Sigmoid colon (tissue), 4 donors: ENCODE data around the gene NADSYN1.

Experiments
- CTCF ChIP-seq, 4 experiments: fragments of 450-650 bp in 3 of 4; fragments of 200-600 bp in 1 of 4; IDR thresholded peaks; one replicate each; pipeline ENCODE4 v1.5.1; 2016 to 2019; ENCODE audit warnings: antibody characterized with exemption in 4 of 4, mild to moderate bottlenecking in 3 of 4, moderate library complexity in 2 of 4
- EP300 ChIP-seq, 4 donors: sonication (generic); formaldehyde crosslinking; IDR thresholded peaks; one replicate each; pipeline ENCODE4 v1.6.1; 2017; ENCODE audit warnings: antibody characterized with exemption in 4 of 4
- POLR2A ChIP-seq, 2 donors: fragments of 450-650 bp; IDR thresholded peaks; one replicate each; pipeline ENCODE4 v1.6.1; 2016; ENCODE audit warnings: antibody characterized with exemption in 2 of 2, mild to moderate bottlenecking in 2 of 2, moderate library complexity in 2 of 2
- POLR2AphosphoS5 ChIP-seq, 4 donors: sonication (generic); formaldehyde crosslinking; IDR thresholded peaks; one replicate each; pipeline ENCODE4 v1.6.1; 2017; ENCODE audit warnings: antibody characterized with exemption in 4 of 4

- TF ChIP-seq CTCF (IDR thresholded peaks at IDR 0.05) (no peak), EP300 (IDR thresholded peaks at IDR 0.05) (no peak), POLR2A (IDR thresholded peaks at IDR 0.05) (no peak), POLR2AphosphoS5 (IDR thresholded peaks at IDR 0.05) (no peak)
Measured at GRCh38 chr11:71463331-71464211, 10.6 kb downstream of the NADSYN1 start.
